Osteoblast (primary cell): Measurements from ENCODE around the gene C1orf174. TPM values are rescaled to one million over a fixed set of nuclear protein-coding genes. Genes with fewer than 3 reads are reported as not detected.
"Not testable (repeated sequence)": the region's sequence is repeated elsewhere in the genome, so short reads cannot be mapped to it uniquely, and the experiment has no call there.

Experiments
- DNase-seq: peaks from one replicate; pipeline ENCODE4 v3.0.0; 2011; ENCODE audit warnings: low spot score, mixed read lengths; ENCODE audit not compliant: insufficient read length; ENCODE audit errors: missing footprints
- H2AFZ ChIP-seq: 2 replicates; pipeline ENCODE4 v1.6.0; 2011; ENCODE audit warnings: mild to moderate bottlenecking, low read length
- H3K27ac ChIP-seq: 2 replicates; pipeline ENCODE4 v1.5.1; 2011; ENCODE audit warnings: mild to moderate bottlenecking, low read depth, low read length, moderate library complexity
- H3K27me3 ChIP-seq: 2 replicates; pipeline ENCODE4 v1.6.0; 2012; ENCODE audit warnings: mild to moderate bottlenecking, control low read depth, inconsistent platforms, low read length, moderate library complexity; ENCODE audit not compliant: insufficient read depth
- H3K36me3 ChIP-seq: 2 replicates; pipeline ENCODE4 v1.5.1; 2011; ENCODE audit warnings: mild to moderate bottlenecking, low read length, control low read depth, moderate library complexity; ENCODE audit not compliant: insufficient read depth
- H3K4me1 ChIP-seq: 2 replicates; pipeline ENCODE4 v1.5.1; 2011; ENCODE audit warnings: mild to moderate bottlenecking, low read length, control low read depth, moderate library complexity; ENCODE audit not compliant: insufficient read depth
- H3K4me2 ChIP-seq: 2 replicates; pipeline ENCODE4 v1.6.0; 2011; ENCODE audit warnings: mild to moderate bottlenecking, low read length; ENCODE audit not compliant: insufficient read depth
- H3K4me3 ChIP-seq: fragments of 200-600 bp; sonication (generic); 3 replicates; pipeline ENCODE4 v1.5.1; 2012; ENCODE audit warnings: mild to moderate bottlenecking, low read length, inconsistent platforms; ENCODE audit not compliant: insufficient read depth
- H3K79me2 ChIP-seq: 2 replicates; pipeline ENCODE4 v1.6.0; 2012; ENCODE audit warnings: mild to moderate bottlenecking, low read length, control low read depth, inconsistent platforms; ENCODE audit not compliant: insufficient read depth
- H3K9me3 ChIP-seq: 2 replicates; pipeline ENCODE4 v1.5.1; 2011; ENCODE audit warnings: low read depth, low read length, control low read depth
- H4K20me1 ChIP-seq: 2 replicates; pipeline ENCODE4 v1.6.0; 2012; ENCODE audit warnings: mild to moderate bottlenecking, low read length, control low read depth; ENCODE audit not compliant: insufficient read depth
- total RNA-seq: library from RNA; depleted of rRNA; stranded (reverse); fragments of >200 nt; gene quantifications from 2 replicates; pipeline ENCODE4 v1.2.3, GENCODE V29; 2012
- TF ChIP-seq, protein P1 (sequence below): IDR thresholded peaks from 2 replicates; pipeline ENCODE4 v1.5.1; 2011; ENCODE audit warnings: mild to moderate bottlenecking, low read depth, low read length, moderate library complexity; ENCODE audit errors: extremely low read depth

Gene C1orf174
- total RNA-seq, 1 donor: 29.3 TPM

DNA sequence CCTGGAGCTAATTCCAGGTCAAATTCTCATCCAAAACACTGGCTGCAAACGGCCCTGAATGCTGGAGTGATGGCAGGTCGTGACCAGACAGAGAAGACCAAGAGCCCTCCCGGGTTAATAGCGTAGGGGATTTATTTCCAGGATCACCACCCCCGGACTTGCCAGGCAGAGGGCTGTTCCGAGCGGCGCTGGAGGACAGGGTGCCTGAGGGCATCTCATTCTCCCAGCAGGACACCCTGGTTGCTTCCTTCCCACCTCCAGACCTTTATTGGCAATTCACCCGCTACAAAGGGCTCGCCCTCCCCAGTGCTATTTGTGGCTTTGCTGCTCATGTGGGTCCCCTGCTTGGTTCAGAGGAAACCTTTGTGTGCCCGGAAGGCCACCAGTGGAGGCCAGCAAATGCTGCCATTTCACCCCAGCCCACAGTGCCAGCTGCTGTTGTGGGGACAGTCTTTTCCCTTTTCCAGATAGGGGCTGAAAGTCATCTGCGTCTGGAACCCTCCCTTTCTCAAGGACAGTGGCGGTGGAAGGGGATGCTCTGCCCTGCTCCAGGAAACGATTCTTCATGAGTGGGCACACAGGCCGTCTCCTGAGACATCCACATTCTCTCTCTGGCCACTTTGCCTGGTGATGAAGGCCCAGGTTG, 19.0 kb upstream of the C1orf174 start:
- H3K9me3 ChIP-seq: no peaks in the 10 kb centered on the region
- H3K4me2 ChIP-seq: no peak overlapping the region
- H3K4me3 ChIP-seq: no peak overlapping the region
- H3K27ac ChIP-seq: no peak overlapping the region
- H2AFZ ChIP-seq: no peak overlapping the region
- H3K36me3 ChIP-seq: no peaks in the 10 kb centered on the region
- H4K20me1 ChIP-seq: no peaks in the 10 kb centered on the region
- TF ChIP-seq, protein P1, sequence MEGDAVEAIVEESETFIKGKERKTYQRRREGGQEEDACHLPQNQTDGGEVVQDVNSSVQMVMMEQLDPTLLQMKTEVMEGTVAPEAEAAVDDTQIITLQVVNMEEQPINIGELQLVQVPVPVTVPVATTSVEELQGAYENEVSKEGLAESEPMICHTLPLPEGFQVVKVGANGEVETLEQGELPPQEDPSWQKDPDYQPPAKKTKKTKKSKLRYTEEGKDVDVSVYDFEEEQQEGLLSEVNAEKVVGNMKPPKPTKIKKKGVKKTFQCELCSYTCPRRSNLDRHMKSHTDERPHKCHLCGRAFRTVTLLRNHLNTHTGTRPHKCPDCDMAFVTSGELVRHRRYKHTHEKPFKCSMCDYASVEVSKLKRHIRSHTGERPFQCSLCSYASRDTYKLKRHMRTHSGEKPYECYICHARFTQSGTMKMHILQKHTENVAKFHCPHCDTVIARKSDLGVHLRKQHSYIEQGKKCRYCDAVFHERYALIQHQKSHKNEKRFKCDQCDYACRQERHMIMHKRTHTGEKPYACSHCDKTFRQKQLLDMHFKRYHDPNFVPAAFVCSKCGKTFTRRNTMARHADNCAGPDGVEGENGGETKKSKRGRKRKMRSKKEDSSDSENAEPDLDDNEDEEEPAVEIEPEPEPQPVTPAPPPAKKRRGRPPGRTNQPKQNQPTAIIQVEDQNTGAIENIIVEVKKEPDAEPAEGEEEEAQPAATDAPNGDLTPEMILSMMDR: no peak
- H3K79me2 ChIP-seq: no peaks in the 10 kb centered on the region
- peak; percentile 21 for DNase-seq
- H3K4me1 ChIP-seq: no peaks in the 10 kb centered on the region
- no peaks in the 10 kb centered on the region for H3K27me3 ChIP-seq

DNA sequence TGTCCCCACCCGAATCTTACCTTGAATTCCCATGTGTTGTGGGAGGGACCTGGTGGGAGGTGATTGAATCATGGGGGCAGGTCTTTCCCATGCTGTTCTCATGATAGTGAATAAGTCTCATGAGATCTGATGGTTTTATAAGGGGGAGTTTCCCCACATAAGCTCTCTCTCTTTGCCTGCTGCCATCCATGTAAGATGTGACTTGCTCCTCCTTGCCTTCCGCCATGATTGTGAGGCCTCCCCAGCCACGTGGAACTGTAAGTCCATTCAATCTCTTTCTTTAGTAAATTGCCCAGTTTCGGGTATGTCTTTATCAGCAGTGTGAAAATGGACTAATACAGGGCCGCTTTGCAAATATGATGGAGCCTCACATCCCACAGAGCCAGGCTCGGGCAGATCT, 18.3 kb upstream of the C1orf174 start:
- not testable (repeated sequence) for H4K20me1 ChIP-seq, H3K27me3 ChIP-seq, H3K4me2 ChIP-seq, H3K4me3 ChIP-seq, H3K27ac ChIP-seq, H3K36me3 ChIP-seq, H2AFZ ChIP-seq, H3K9me3 ChIP-seq, H3K79me2 ChIP-seq, H3K4me1 ChIP-seq, DNase-seq

DNA sequence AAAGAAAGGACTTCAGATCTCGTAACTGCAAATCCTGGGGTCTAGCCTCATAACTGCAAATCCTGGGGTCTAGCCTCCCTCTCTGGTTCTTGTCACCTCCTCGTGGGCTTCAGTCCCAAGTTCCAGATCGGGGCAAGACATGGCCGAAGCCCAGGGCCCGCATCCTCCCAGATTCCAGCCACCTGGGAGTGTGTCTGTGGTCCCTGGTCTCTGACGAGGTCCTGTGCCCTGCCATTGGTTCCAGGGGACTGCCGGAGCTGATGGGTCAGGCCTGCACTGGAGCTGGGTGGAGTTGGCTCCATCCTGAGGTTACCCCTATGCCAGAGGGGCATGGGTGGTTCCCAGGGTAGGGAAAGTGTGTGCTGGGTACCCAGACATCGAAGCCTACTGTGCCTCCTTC, 17.7 kb upstream of the C1orf174 start:
- Histone ChIP-seq H3K9me3 (no peaks in the 10 kb centered on the region), H3K79me2 (no peaks in the 10 kb centered on the region), H3K27ac (no peak overlapping the region), H4K20me1 (no peaks in the 10 kb centered on the region), H3K4me1 (no peaks in the 10 kb centered on the region), H3K4me3 (no peak overlapping the region), H3K4me2 (no peak overlapping the region), H3K36me3 (no peaks in the 10 kb centered on the region), H3K27me3 (no peaks in the 10 kb centered on the region), H2AFZ (no peak overlapping the region)
- TF ChIP-seq, protein P1: no peak
- DNase-seq: peak; percentile 29

DNA sequence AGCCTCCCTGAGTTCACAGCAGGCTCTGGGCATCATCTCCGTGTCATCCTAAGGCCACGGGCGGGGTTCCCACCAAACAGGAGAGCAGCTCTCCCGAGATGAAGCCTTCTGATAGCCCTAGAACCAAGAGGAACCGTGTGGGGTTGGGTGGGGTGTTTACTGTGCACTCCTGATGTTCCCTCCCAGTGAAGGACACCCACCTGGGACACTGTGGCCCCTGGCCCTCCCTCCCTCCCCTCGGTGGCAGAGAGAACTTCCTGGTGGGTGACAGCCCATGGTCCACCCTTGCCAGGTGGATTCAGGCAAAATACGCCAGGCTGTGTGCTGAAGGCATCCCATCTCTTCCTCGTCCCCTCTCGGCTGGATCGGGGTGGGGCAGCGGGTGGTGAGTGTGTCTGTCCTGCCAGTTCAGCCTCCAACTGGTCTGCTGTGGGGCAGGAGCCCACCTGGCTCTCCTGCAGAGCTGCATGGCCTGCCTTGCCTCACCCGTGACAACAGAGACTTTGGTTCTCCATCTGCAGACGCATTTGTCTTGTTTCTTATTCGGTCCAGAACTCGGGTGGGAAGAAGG, 15.6 kb upstream of the C1orf174 start:
- Histone ChIP-seq H3K4me3 (no peak overlapping the region), H3K27me3 (no peaks in the 10 kb centered on the region), H3K4me1 (no peaks in the 10 kb centered on the region), H2AFZ (no peak overlapping the region), H3K27ac (no peak overlapping the region), H3K9me3 (no peaks in the 10 kb centered on the region), H3K79me2 (no peaks in the 10 kb centered on the region), H4K20me1 (no peaks in the 10 kb centered on the region), H3K36me3 (no peaks in the 10 kb centered on the region), H3K4me2 (no peak overlapping the region)
- DNase-seq: peak; percentile 74
- TF ChIP-seq, protein P1: no peak
